Brain pericyte (primary cell): Measurements from ENCODE around the gene FUT7.

Experiments
- DNase-seq: peaks from one replicate; pipeline ENCODE4 v3.0.0-alpha.2; 2012; ENCODE audit warnings: low read depth, low spot score

The FUT7 gene

DNA sequence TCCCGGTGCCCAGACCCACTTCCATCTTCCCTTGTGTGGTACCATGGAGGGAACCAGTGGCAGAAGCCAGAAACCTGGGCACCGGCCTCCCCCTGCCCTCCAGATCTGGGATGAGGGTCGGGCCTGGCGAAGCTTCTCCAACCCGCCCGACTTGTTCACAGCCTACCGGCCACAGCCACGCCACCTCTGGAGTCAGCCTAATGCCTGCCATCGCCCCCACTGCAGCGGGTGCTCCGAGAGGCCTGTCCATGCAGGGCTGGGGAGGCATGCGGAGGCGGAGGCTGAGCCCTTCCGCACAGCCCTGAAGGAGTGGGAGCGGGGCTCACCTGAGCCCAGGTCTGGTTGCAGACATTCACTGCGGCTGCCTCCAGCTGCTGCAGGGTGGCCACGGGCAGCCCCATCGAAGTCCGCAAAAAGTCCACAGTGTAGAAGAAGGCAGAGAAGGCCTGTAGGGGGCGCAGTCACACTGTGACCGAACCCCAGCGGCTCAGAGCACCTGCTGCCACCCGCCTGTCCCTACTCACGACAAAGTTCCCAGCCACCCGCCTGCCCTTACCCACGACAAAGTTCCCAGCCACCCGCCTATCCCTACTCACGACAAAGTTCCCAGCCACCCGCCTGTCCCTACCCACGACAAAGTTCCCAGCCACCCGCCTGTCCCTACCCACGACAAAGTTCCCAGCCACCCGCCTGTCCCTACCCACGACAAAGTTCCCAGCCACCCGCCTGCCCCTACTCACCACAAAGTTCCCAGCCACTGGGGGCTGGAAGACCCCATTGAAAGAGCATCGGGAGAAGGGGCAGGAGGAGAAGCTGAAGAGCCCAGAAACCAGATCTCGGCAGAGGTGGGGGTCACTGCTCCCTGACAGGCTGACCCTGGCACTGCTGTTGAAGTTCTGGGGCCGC is 17.9 kb upstream of the FUT7 start:
- no peak for DNase-seq

DNA sequence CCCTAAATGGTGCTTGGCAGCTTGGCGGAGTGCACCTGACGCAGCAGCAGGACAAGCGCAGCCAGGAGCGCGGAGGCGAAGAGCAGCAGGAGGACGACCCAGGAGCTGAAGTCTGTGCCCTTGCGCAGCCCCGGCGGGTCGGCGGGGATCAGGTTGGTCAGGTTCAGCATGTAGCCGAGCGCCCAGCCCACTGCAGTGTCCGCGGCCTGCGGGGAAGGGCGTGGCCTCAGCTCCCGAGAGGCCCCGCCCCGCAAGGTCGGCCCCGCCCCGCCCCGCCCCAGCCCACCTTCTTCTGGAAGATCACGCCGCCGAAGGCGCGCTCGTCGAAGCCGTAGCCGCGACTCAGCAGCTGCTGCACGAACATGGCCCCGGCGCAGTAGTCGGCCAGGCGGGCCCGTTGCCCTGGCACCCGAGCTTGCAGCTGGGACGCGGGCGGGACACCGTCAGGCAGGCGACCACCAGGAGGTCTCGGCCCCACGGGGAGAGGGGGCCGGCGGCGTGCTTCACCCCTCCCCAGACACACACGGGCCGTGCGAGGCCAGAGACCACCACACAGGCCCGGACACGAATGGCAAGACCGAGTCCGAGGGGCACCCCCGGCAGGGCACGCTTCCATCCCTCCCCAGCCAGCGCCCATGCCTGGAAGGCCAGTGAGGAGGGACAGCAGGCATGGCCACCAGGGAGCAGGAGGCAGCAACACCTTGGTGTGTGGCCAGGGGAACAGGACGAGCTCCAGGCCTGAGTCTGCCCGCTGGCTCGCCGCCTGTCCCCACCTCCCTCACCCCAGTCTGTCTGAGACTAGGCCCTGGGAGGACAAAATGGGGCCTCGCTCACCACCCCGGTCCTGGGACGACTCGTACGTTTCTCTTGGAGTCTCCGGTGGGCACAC is 17.0 kb upstream of the FUT7 start:
- DNase-seq, result no peak

DNA sequence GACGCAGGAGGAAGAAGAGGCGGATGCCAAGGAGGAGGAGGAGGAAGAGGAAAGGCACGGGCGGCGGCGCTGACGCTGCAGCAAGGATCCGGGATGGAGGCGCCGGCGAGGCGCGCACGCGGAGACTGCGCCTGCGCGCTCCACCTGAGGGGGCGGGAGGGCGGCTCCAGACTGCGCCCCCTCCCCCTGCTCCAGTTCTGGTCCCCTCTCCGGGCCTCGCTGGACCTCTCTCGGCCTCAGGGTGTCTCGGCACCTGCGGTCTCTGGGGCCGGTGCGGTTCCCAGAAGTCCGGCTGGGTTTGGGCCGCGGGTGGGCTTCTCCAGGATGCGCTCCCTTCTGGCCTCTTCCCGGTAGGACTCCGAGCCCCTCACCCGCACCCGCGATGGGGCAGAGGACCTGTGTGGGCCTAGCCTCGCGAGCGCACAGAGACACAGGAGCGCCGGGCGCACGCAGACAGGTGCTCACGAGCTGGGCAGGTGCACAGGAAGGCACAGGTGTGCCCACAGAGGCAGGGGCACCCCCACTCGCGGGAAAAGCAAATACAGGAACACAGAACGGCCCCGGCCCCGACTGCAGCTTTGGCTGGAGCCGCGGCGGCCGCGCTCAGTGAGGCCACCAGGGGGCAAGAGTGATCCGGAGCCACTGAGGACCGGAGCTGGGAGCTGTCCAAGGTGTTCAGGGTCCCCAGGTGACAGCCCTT is 14.3 kb upstream of the FUT7 start, which contains the start of gene NPDC1:
Gene NPDC1 (minus strand): TSS at position 90 of the 700 bp plus-strand sequence. CDS start 188 bp downstream, outside the sequence.
- DNase-seq, result no peak

- no peak for DNase-seq
Observed at GRCh38 chr9:137045294-137046087, 13.6 kb upstream of the FUT7 start.

DNA sequence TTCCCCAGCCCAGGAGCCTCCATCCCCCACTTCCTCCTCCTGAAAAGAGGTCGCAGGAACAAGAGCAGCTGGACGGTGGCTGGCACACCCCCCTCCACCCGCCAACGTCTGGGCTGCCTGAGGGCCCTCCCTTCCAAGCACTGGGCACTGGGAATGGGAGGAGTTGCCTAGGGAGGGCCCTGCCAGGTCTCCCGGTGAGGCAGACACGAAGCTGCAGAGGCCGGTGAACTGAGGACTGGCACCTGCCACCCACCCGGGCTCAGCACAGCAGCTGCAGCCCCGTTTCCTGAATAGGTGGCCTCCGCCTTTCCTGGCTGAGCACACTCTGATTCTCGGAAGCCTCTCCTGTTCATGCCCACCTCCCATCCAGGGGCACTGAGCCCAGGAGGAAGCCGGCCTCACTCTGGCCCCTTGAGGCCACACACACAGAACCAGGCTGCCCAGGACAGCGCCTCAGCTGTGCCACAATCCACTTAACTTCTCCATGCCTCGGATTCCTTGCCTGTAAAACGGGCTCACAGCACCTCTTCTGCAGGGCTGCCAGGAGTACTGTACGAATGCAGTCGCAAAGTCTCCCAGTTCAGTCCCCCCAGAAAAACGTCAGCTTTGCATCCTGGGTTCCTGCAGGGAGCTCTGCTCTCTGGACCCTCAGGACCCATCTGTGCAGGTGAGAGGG is 12.8 kb upstream of the FUT7 start:
- no peak for DNase-seq

- no peak for DNase-seq
Observed at GRCh38 chr9:137044037-137044436, 12.1 kb upstream of the FUT7 start.

- no peak for DNase-seq
Observed at GRCh38 chr9:137042751-137043727, 11.2 kb upstream of the FUT7 start.

GRCh38 chr9:137041124-137041523 is 9.2 kb upstream of the FUT7 start:
- no peak for DNase-seq

DNA sequence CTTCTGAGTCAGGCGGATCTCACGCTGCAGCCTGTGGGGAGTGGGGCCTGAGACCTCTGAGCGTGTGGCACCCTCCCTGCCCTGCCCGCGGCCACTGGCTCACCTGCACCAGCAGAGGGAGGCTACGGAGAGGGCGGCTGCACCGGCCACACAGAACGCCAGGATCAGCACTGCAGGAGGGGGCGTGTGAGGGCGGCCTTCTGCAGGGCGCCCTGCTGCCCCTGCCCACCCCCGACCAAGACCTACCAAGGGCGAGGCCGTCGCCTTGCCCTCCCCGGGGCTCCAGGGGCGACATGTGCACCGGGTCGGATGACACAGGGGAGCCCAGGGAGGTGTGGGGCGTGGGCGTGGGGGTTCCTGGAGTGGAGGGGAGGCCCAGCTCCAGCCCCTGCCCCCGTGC is 8.7 kb upstream of the FUT7 start:
- DNase-seq, result no peak

- no peak for DNase-seq
Observed at GRCh38 chr9:137039611-137040366, 7.9 kb upstream of the FUT7 start.

DNA sequence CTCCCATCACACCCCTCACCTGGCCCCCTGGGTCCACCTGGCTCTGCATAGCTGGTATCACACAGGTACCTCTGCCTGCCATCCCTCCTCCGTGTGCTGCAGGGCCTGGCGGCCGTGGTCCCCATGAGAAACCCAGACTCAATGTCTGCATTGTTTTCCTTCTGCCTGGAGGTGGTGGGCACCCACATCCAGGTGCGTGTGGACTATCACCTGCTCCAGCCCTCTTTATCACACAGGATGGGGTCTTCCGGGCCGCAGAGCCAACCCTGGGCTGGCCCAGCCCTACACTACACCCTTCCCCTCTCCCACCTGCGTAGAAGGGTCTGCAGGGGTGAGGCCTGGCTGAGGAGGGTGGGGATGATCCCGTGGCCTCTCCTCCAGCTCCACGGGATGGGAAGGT is 7.0 kb upstream of the FUT7 start:
- no peak for DNase-seq

- no peak for DNase-seq
Observed at GRCh38 chr9:137037483-137037882, 5.6 kb upstream of the FUT7 start.

DNA sequence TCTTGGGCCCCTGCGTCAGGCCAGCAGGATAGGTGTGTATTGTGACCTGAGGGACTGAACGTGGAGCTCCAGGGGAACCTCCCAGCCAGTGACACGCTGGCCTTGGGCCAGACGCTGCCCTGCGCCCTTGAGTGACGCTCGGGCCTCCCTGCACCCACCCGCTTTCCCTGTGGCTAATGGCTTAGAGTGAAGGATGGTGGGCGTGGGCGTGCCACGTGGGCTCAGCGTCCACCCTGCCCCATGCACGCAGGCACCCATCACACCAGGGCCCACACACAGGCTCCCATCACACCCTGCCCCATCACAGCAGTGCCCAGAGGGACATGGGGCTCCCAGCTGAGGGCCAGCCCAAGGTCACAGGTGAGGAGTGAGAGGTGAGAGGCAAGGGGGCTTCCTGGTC is 5.1 kb upstream of the FUT7 start:
- no peak for DNase-seq

GRCh38 chr9:137035937-137036336 is 4.0 kb upstream of the FUT7 start:
- DNase-seq, result no peak

GRCh38 chr9:137035507-137035834 is 3.6 kb upstream of the FUT7 start:
- no peak for DNase-seq

DNA sequence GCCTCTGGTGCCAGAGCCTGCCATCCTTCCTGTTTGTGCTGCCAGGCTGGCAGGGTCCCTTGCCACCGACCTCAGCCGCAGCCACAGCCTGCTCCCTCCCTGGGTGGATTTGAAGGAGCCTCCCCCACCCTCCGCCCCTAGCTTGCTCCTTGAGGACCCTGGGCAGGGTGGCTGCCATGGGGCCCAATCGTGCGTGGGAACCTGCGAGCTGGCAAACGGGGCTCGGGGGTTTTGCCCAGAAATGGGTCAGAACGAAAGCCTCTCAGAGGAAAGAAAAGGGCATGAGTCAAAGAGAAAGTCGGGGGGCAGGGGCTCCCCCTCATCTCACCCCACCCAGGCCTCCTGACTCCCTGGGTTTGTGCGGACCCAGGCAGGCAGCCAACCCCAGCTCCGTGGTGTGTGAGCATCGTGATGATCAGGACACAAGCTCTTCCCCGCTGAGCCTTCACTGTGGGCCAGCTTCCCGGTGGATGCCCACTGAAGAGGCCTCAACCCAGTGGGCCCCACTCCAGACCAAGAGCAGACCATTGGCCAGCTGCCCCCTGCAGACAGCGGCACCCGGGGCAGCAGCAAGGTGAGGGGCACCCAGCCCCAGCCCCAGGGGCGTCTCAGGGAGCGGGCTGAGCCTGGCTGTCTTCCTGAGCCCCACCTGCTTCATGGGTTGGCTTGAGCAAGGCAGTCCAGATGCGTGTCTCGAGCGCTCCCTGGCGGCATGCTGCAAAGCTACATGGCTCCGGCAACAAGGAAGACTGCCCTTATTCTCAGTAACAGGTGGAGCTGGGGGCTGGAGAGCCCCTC is 3.0 kb upstream of the FUT7 start:
- DNase-seq, result no peak

GRCh38 chr9:137034039-137034708 is 2.3 kb upstream of the FUT7 start:
- DNase-seq, result no peak
